Astrocyte (in vitro differentiated cells and primary cell): ENCODE measurements around the gene NPLOC4.

Experiments
- EZH2 ChIP-seq: IDR thresholded peaks from 2 replicates; pipeline ENCODE4 v1.6.1; 2012; ENCODE audit warnings: mild to moderate bottlenecking, low read length, inconsistent platforms; ENCODE audit not compliant: insufficient read depth
- TF ChIP-seq, protein P1 (sequence below): IDR thresholded peaks from 2 replicates; pipeline ENCODE4 v1.5.1; 2011; ENCODE audit warnings: low read depth, mild to moderate bottlenecking, inconsistent platforms, low read length, moderate library complexity; ENCODE audit not compliant: insufficient read depth

GRCh38 chr17:81515530-81516041, 121.3 kb downstream of the NPLOC4 start:
- TF ChIP-seq, protein P1, sequence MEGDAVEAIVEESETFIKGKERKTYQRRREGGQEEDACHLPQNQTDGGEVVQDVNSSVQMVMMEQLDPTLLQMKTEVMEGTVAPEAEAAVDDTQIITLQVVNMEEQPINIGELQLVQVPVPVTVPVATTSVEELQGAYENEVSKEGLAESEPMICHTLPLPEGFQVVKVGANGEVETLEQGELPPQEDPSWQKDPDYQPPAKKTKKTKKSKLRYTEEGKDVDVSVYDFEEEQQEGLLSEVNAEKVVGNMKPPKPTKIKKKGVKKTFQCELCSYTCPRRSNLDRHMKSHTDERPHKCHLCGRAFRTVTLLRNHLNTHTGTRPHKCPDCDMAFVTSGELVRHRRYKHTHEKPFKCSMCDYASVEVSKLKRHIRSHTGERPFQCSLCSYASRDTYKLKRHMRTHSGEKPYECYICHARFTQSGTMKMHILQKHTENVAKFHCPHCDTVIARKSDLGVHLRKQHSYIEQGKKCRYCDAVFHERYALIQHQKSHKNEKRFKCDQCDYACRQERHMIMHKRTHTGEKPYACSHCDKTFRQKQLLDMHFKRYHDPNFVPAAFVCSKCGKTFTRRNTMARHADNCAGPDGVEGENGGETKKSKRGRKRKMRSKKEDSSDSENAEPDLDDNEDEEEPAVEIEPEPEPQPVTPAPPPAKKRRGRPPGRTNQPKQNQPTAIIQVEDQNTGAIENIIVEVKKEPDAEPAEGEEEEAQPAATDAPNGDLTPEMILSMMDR: no peak
- TF ChIP-seq EZH2: no peak
